Vagina (tissue), 2 donors: Measurements from ENCODE around the gene REEP1. TPM values are rescaled to one million over a fixed set of nuclear protein-coding genes. Genes with fewer than 3 reads are reported as not detected.
A peak's percentile ranks its signal among the peaks of the same experiment; 100 is the strongest.
"Not testable (repeated sequence)": the region's sequence is repeated elsewhere in the genome, so short reads cannot be mapped to it uniquely, and the experiment has no call there.

ENCODE experiments used
- DNase-seq, 2 donors: peaks; one replicate each; pipeline ENCODE4 v3.0.0-alpha.2; 2017; ENCODE audit errors: extremely low spot score in 2 of 2
- H3K27ac ChIP-seq: fragments of 200-600 bp; sonication (generic); one replicate; pipeline ENCODE4 v1.5.1; 2019
- H3K27me3 ChIP-seq: fragments of 200-600 bp; sonication (generic); one replicate; pipeline ENCODE4 v1.5.1; 2019
- H3K36me3 ChIP-seq, 2 donors: fragments of 200-600 bp; sonication (generic); one replicate each; pipeline ENCODE4 v1.5.1; 2017 to 2019
- H3K4me1 ChIP-seq: fragments of 200-600 bp; sonication (generic); one replicate; pipeline ENCODE4 v1.5.1; 2019
- H3K4me3 ChIP-seq, 2 donors: fragments of 200-600 bp; sonication (generic); 1 replicate in 1 of 2; 2 replicates in 1 of 2; pipeline ENCODE4 v1.5.1; 2016 to 2019
- H3K9me3 ChIP-seq: fragments of 200-600 bp; sonication (generic); one replicate; pipeline ENCODE4 v1.5.1; 2019
- CTCF ChIP-seq, 3 experiments: fragments of 450-650 bp in 2 of 3; fragments of 200-600 bp in 1 of 3; sonication (generic) in 1 of 3; IDR thresholded peaks; one replicate each; pipeline ENCODE4 v1.5.1; 2017 to 2019; ENCODE audit warnings: antibody characterized with exemption in 3 of 3, mild to moderate bottlenecking in 2 of 3, moderate library complexity in 2 of 3
- POLR2A ChIP-seq, 2 donors: fragments of 450-650 bp; IDR thresholded peaks; one replicate each; pipeline ENCODE4 v1.6.1; 2017; ENCODE audit warnings: antibody characterized with exemption in 2 of 2, mild to moderate bottlenecking in 2 of 2, moderate library complexity in 2 of 2
- POLR2AphosphoS5 ChIP-seq, 2 donors: sonication (generic); formaldehyde crosslinking; IDR thresholded peaks; one replicate each; pipeline ENCODE4 v1.9.0; 2017; ENCODE audit warnings: antibody characterized with exemption in 2 of 2, mild to moderate bottlenecking in 2 of 2, low read depth in 1 of 2; ENCODE audit not compliant: insufficient read depth in 1 of 2
- intact Hi-C: fragments of 100-400 bp; cut with DNase I; formaldehyde crosslinking; loops from one replicate; pipeline ENCODE4 v1.15.1; 2023
- total RNA-seq: library from RNA; depleted of rRNA; stranded (reverse); fragments of >200 nt; gene quantifications from one replicate; pipeline ENCODE4 v1.2.3, GENCODE V29; 2016

REEP1 gene
- total RNA-seq, 1 donor from 2014 or later: 13.5 TPM

DNA sequence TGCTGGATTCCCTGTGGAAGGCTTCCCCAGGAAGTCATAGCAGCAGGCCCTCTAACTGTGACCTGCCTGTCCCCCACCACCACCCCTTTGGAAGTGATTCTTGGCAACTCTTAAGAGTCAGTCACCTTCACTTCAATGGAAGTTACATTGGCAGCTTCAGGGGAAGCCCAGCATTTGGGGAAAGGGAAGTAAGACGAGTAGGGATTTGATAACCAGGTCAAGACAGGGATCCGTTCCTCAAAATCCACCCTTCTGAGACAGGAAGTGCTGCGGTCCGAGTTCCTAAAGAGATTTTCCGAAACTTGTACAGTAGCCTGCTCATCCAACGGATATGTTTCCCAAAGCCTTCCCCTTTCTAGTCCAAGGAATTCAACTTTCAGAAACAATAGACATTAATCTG, 84.0 kb downstream of the REEP1 start:
- no peak for DNase-seq
- H3K27me3 ChIP-seq: no peaks in the 10 kb centered on the region

DNA sequence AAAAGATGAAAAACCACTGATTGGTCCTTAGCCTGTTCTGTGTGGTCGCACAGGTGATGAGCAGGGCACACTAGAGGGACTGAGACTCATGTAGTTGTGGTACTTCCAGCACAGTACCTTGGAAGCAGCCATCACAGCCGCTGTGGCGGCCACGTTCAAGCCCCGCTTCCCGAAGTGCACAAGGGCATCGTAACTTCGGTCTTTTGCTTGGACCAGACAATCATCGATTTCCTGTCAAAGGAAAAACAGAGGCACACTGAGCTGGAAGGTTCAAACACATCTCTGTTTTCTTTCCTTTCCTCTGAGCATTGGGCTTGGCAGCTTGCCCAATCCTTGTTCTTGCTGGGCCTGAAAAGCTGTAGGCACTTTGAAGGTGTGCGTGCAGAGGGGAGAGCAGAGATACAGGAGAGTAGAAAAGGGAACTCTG, 85.6 kb downstream of the REEP1 start:
- no peaks in the 10 kb centered on the region for H3K27me3 ChIP-seq
- TF ChIP-seq CTCF (IDR thresholded peaks at IDR 0.05) (no peak), POLR2A (IDR thresholded peaks at IDR 0.05) (no peak), POLR2AphosphoS5 (IDR thresholded peaks at IDR 0.05; ENCODE audit: insufficient read depth in 1 of 2, low read depth in 1 of 2) (no peak)
- intact Hi-C loops: no loop called here
- DNase-seq: no peak
- H3K4me3 ChIP-seq: no peak overlapping the region
- H3K36me3 ChIP-seq: no peaks in the 10 kb centered on the region
- H3K27ac ChIP-seq: no peak overlapping the region
- peaks cover 9% of the 10 kb centered on the region for H3K4me1 ChIP-seq
- H3K9me3 ChIP-seq: no peaks in the 10 kb centered on the region

More for the DNA sequence above, 84.0 kb downstream of the REEP1 start:
- no peak for TF ChIP-seq CTCF (IDR thresholded peaks at IDR 0.05)
- TF ChIP-seq POLR2A (IDR thresholded peaks at IDR 0.05): no peak
- TF ChIP-seq POLR2AphosphoS5 (IDR thresholded peaks at IDR 0.05; ENCODE audit: insufficient read depth in 1 of 2, low read depth in 1 of 2): no peak
- Histone ChIP-seq H3K4me1 (peaks cover 9% of the 10 kb centered on the region), H3K4me3 (no peak overlapping the region), H3K9me3 (no peaks in the 10 kb centered on the region), H3K27ac (no peak overlapping the region), H3K36me3 (no peaks in the 10 kb centered on the region)
- intact Hi-C loops: no loop called here

DNA sequence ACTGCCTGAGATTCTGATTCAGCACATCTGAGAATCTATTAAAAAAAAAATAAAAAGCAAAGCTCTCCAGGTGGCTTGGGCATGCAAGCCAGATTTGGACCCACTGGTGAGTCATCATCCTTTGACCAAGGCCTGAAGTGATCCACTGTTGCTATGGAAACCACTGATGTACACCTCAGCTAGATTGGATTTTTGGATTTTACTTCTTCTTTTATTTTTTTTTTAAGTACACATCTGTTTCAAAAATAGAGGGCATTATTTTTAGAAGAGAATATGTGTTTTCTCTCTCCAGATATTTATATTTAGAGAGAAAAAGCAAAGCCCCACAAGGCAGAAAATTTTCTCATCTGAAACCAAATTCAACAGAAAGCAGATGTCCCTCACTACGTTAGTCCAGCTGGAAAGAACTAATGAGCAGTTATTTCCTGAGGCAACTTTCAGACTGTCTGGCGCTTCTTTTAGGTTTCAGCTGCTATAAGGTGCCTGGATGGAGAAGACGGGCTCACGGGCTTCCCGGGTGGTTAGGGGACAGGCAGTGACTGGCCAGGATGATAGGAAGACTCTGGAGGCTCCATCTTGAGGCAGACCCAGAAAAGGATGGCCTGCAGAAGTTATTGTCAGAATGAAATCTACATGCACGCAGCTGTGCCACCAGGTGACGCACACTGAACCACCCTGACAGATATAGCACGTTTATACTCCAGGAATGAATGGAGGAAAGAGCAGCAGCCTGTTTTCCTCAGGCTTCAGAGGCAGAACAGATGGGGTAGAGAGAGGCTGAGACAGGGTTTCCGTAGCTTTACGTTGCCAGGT, 87.6 kb downstream of the REEP1 start:
- H3K36me3 ChIP-seq: no peaks in the 10 kb centered on the region
- TF ChIP-seq POLR2AphosphoS5 (IDR thresholded peaks at IDR 0.05; ENCODE audit: insufficient read depth in 1 of 2, low read depth in 1 of 2) (no peak), CTCF (IDR thresholded peaks at IDR 0.05) (no peak), POLR2A (IDR thresholded peaks at IDR 0.05) (no peak)
- peak overlapping the region; percentile 70 for H3K27ac ChIP-seq
- no peaks in the 10 kb centered on the region for H3K9me3 ChIP-seq
- no peak for DNase-seq
- no peak overlapping the region for H3K4me3 ChIP-seq
- intact Hi-C loops: no loop called here
- H3K27me3 ChIP-seq: no peaks in the 10 kb centered on the region
- H3K4me1 ChIP-seq: peaks cover 9% of the 10 kb centered on the region

GRCh38 chr2:86249176-86249575, 88.2 kb downstream of the REEP1 start:
- peak overlapping the region; percentile 70 for H3K27ac ChIP-seq
- peaks cover 9% of the 10 kb centered on the region for H3K4me1 ChIP-seq
- no peak for TF ChIP-seq CTCF (IDR thresholded peaks at IDR 0.05)
- TF ChIP-seq POLR2A (IDR thresholded peaks at IDR 0.05): no peak
- TF ChIP-seq POLR2AphosphoS5 (IDR thresholded peaks at IDR 0.05; ENCODE audit: insufficient read depth in 1 of 2, low read depth in 1 of 2): no peak

DNA sequence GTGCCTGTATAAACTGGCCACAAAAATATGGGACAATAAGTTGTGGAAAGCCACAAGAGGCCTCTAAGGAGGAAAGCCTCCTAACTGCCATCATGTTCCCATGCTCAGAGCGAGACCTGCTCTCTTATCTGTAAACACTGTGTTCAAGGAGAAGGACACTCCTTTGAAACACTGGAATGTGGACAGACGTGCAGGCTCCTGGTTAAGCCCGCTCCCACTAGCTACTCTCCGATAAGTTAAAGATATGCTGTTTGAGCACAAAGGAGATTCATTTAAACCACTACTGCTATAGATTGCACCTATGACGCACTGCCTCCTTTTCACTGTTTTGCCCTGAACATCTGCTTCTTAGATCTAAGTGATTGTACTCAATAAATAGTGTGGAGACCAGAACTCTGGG, 92.2 kb downstream of the REEP1 start:
- H3K36me3 ChIP-seq, H3K27ac ChIP-seq, H3K9me3 ChIP-seq, H3K4me1 ChIP-seq, intact Hi-C loops, DNase-seq, H3K4me3 ChIP-seq, H3K27me3 ChIP-seq: not testable (repeated sequence)

More at GRCh38 chr2:86249176-86249575, 88.2 kb downstream of the REEP1 start:
- H3K4me3 ChIP-seq: no peak overlapping the region
- intact Hi-C loops: no loop called here
- DNase-seq: no peak
- H3K9me3 ChIP-seq: no peaks in the 10 kb centered on the region
- no peaks in the 10 kb centered on the region for H3K27me3 ChIP-seq
- H3K36me3 ChIP-seq: no peaks in the 10 kb centered on the region

DNA sequence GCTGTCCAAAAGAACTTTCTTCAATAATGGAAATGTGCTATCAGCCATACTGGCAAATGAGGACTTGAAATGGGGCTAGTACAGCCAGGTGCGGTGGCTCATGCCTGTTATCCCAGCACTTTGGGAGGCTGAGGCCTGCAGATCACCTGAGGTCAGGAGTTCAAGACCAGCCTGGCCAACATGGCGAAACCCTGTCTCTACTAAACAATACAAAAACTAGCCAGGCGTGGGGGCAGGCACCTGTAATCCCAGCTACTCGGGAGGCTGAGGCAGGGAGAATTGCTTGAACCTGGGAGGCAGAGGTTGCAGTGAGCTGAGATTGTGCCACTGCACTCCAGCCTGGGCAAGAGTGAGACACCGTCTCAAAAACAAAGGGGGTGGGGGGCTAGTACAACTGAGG, 92.6 kb downstream of the REEP1 start:
- intact Hi-C loops, H3K27me3 ChIP-seq, H3K27ac ChIP-seq: not testable (repeated sequence)

More for the DNA sequence above, 92.6 kb downstream of the REEP1 start:
- H3K4me3 ChIP-seq, H3K4me1 ChIP-seq, H3K36me3 ChIP-seq, H3K9me3 ChIP-seq, DNase-seq: not testable (repeated sequence)
